Heart left ventricle (tissue), 16 donors: ENCODE data around the gene MT1HL1. TPM values are rescaled to one million over a fixed set of nuclear protein-coding genes. Genes with fewer than 3 reads are reported as not detected.
A peak's percentile ranks its signal among the peaks of the same experiment; 100 is the strongest.

Experiments
- ATAC-seq, 4 donors: fragments of 200-7000 bp; cut with Tn5 transposase; one replicate each; pipeline ENCODE4 v1.9.1; 2020 to 2022; ENCODE audit warnings: moderate library complexity in 4 of 4, mild to moderate bottlenecking in 3 of 4, moderate number of reproducible peaks in 1 of 4
- DNase-seq, 5 donors: peaks; one replicate each; pipeline ENCODE4 v3.0.0-alpha.2; 2020
- H3K27ac ChIP-seq, 12 donors: fragments of 200-600 bp; sonication (generic) in 4 of 12; one replicate each; pipeline versions ENCODE4 v1.5.0 to v1.8.0; 2016 to 2022; ENCODE audit warnings: mild to moderate bottlenecking in 2 of 12
- H3K27me3 ChIP-seq, 9 donors: fragments of 200-600 bp; sonication (generic) in 2 of 9; one replicate each; pipeline versions ENCODE4 v1.5.1 to v1.8.0; 2016 to 2022; ENCODE audit warnings: mild to moderate bottlenecking in 3 of 9
- H3K36me3 ChIP-seq, 9 donors: fragments of 200-600 bp; sonication (generic) in 2 of 9; one replicate each; pipeline versions ENCODE4 v1.5.0 to v1.8.0; 2018 to 2022; ENCODE audit warnings: mild to moderate bottlenecking in 2 of 9
- H3K4me1 ChIP-seq, 12 donors: fragments of 200-600 bp; sonication (generic) in 4 of 12; one replicate each; pipeline versions ENCODE4 v1.5.0 to v1.8.0; 2016 to 2022; ENCODE audit warnings: mild to moderate bottlenecking in 3 of 12
- H3K4me3 ChIP-seq, 12 donors: fragments of 200-600 bp; sonication (generic) in 4 of 12; one replicate each; pipeline versions ENCODE4 v1.5.0 to v1.8.0; 2017 to 2022; ENCODE audit warnings: mild to moderate bottlenecking in 9 of 12, moderate library complexity in 4 of 12
- H3K9me3 ChIP-seq, 12 donors: fragments of 200-600 bp; sonication (generic) in 4 of 12; one replicate each; pipeline versions ENCODE4 v1.5.0 to v1.8.0; 2016 to 2022; ENCODE audit warnings: mild to moderate bottlenecking in 1 of 12
- CTCF ChIP-seq, 12 donors: fragments of 200-600 bp; sonication (generic) in 4 of 12; IDR thresholded peaks; one replicate each; pipeline versions ENCODE4 v1.5.0 to v1.8.0; 2018 to 2022; ENCODE audit warnings: antibody characterized with exemption in 12 of 12, mild to moderate bottlenecking in 5 of 12
- POLR2A ChIP-seq, 2 donors: fragments of 450-650 bp; IDR thresholded peaks; one replicate each; pipeline ENCODE4 v1.6.1; 2017; ENCODE audit warnings: antibody characterized with exemption in 2 of 2, mild to moderate bottlenecking in 2 of 2, moderate library complexity in 2 of 2
- WGBS, 4 donors: extraction: QIAGEN DNeasy Blood & Tissue Kit in 2 of 4; methylation state at CpG; one replicate each; pipeline versions ENCODE4 v1.1.5 to v1.1.7; 2013 to 2018; 5-methylcytosine and 5-hydroxymethylcytosine counted together
- intact Hi-C, 10 donors: fragments of 100-400 bp; cut with DNase I; formaldehyde crosslinking; loops; one replicate each; pipeline versions ENCODE4 v1.11.1 to v1.14.2; 2022
- polyA plus RNA-seq, 2 donors: library from polyadenylated mRNA; stranded (reverse); fragments of 200-250 nt; gene quantifications; one replicate each; pipeline ENCODE4 v1.2.3, GENCODE V29; 2013
- total RNA-seq, 9 donors: library from RNA; depleted of rRNA in 2 of 9; stranded (reverse); fragments of >200 nt in 2 of 9; fragmentation: NEBNext Ultra II Directional in 3 of 9; extraction: Animal tissue kit (Norgen Biotek cat#: 25700) in 3 of 9; gene quantifications; one replicate each; pipeline versions ENCODE4 v1.1.0 to v1.2.4, GENCODE V29; 2016 to 2023
- donor health status: ischemic (EF 13 %, LVEDD 7.1; RV severe dilation, severe dysfunction).
- donor health status: healthy with polysubstance abuse.
- donor health status: DM: no; HTN: yes; CAD: no.
- donor health status: DM: no; HTN: no; CAD: no.
- donor health status: ischemic (EF 25% LVEDD 6.9; RV normal size, moderate dysfunction).
- donor health status: ischemic (EF 25% LVEDD 5.7; RV mildly dilated, moderate dysfunction).
- donor health status: healthy.
- donor health status: DM: yes; HTN: yes; CAD: no.
- donor health status: ischemic (EF 35%, LVEDD 5.7; RV mildly dilated, moderate dysfunction).
- donor health status: nonischemic (EF 11% LVEDD 7.7; RV severe dilation, severe dysfunction).
- donor health status: DM: yes; HTN: yes; CAD: no.
- donor health status: PGD.
- donor health status: ischemic (EF 29% LVEDD 5.4; RV normal size, mild dysfunction).
- donor health status: nonischemic (EF 23%, LVEDD 6.1; RV moderate dilation, normal function).

Gene MT1HL1
- total and polyA plus RNA-seq, 11 donors: not detected

GRCh38 chr1:237042526-237042891 lies 38.3 kb upstream of the MT1HL1 start:
- WGBS, 4 donors: 1 to 2% (median 1%) methylated on average over 18 to 41 of the region's 41 CpGs
- Histone ChIP-seq H3K27ac (peak overlapping the region; percentile 82 to 99 (median 96)), H3K9me3 (no peaks in the 10 kb centered on the region), H3K27me3 (peaks cover 0 to 54% (median 11%) of the 10 kb centered on the region in 9 donors), H3K4me3 (peak overlapping the region; percentile 54 to 85 (median 72)), H3K4me1 (peaks cover 0 to 8% (median 0%) of the 10 kb centered on the region in 12 donors), H3K36me3 (no peaks in the 10 kb centered on the region)
- intact Hi-C loops: loop anchor here in 5 of 10 donors (2.0 to 10.0 kb wide), 8 partner anchors 45 to 342 kb away; no protein-coding TSS in a partner anchor
- peak in 1 of 5 donors; percentile 66 for DNase-seq
- ATAC-seq: peak in 1 of 4 donors; percentile 5
- TF ChIP-seq POLR2A (IDR thresholded peaks at IDR 0.05) (no peak), CTCF (IDR thresholded peaks at IDR 0.05) (no peak)

DNA sequence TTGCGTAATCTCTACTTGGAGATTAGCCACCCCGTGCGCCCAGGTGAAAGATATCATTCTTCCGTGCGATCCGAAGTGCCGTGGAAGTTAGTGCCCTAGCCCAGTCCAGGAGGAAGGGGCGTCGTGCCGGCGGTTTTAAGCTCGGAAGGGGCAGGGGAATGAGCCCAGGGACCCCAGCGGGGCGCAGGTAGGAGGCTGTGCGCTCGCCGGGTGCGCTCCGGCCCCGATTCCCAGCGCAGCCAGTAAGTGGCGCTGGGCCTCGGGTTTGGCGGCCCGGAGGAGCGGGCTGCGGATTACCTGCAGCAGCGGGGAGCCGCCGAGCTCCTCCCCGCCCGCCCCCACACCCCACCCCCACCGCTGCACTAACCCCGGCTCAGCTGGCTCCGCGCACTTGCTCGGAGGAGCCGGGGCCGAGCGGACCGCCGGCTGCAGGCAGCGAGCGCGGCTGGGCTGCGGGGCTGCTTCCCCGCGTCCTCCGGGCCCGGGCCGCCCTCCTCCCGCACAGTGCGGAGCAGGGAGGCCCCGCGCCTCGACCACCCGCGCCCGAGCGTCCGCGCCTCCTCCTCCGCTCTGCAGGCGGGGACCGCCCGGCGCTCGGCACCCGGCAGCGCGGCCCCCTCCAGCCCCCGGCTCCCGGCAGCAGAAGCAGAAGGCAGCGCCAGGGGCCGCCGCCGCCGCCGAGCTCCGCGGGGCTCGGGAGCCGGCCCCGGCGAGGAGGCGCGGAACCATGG lies 37.7 kb upstream of the MT1HL1 start, which contains the start of gene RYR2:
Gene RYR2 (plus strand): TSS at position 390 of the 731 bp plus-strand sequence. CDS start 338 bp downstream, at position 728.
- Histone ChIP-seq H3K4me3 (peak within 1 kb of the TSS; percentile 54 to 85 (median 72)), H3K36me3 (no peaks in the 10 kb centered on the region), H3K27ac (peak within 1 kb of the TSS; percentile 82 to 99 (median 96)), H3K27me3 (peaks cover 0 to 54% (median 11%) of the 10 kb centered on the region in 9 donors), H3K9me3 (no peaks in the 10 kb centered on the region), H3K4me1 (peaks cover 0 to 8% (median 0%) of the 10 kb centered on the region in 12 donors)
- peak; percentile 29 to 73 (median 66) for ATAC-seq
- 1 to 5% (median 2%) methylated on average over 14 to 87 of the region's 87 CpGs for WGBS, 4 donors
- intact Hi-C loops: loop anchor here in 5 of 10 donors (2.0 to 10.0 kb wide), 8 partner anchors 45 to 343 kb away; no protein-coding TSS in a partner anchor
- TF ChIP-seq CTCF (IDR thresholded peaks at IDR 0.05): peak; percentile 27 to 70 (median 57)
- TF ChIP-seq POLR2A (IDR thresholded peaks at IDR 0.05): peak; percentile 69 to 80
- DNase-seq: peak; percentile 48 to 72 (median 70)

- no peaks in the 10 kb centered on the region for H3K36me3 ChIP-seq
- WGBS, 4 donors: 8 to 17% (median 9%) methylated on average over 7 of the region's 7 CpGs
- peaks cover 0 to 8% (median 0%) of the 10 kb centered on the region in 12 donors for H3K4me1 ChIP-seq
- peak overlapping the region; percentile 74 to 99 (median 96) for H3K27ac ChIP-seq
- H3K9me3 ChIP-seq: no peaks in the 10 kb centered on the region
- intact Hi-C loops: loop anchor here in 4 of 10 donors (5.0 to 10.0 kb wide), 6 partner anchors 44 to 343 kb away; no protein-coding TSS in a partner anchor
- peak overlapping the region; percentile 16 to 85 (median 72) for H3K4me3 ChIP-seq
- no peak for DNase-seq
- peak in 1 of 4 donors; percentile 29 for ATAC-seq
- H3K27me3 ChIP-seq: peaks cover 0 to 52% (median 11%) of the 10 kb centered on the region in 9 donors
- TF ChIP-seq POLR2A (IDR thresholded peaks at IDR 0.05) (no peak), CTCF (IDR thresholded peaks at IDR 0.05) (no peak)
Observed at GRCh38 chr1:237041461-237041794, 37.2 kb upstream of the MT1HL1 start.

GRCh38 chr1:237040823-237041222 lies 36.6 kb upstream of the MT1HL1 start:
- intact Hi-C loops: loop anchor here in 4 of 10 donors (5.0 to 10.0 kb wide), 6 partner anchors 44 to 344 kb away; no protein-coding TSS in a partner anchor
- H3K4me3 ChIP-seq: peak overlapping the region in 11 of 12 donors; percentile 54 to 85 (median 73)
- no peaks in the 10 kb centered on the region for H3K36me3 ChIP-seq
- peaks cover 0 to 8% (median 0%) of the 10 kb centered on the region in 12 donors for H3K4me1 ChIP-seq
- no peaks in the 10 kb centered on the region for H3K9me3 ChIP-seq
- no peak for TF ChIP-seq POLR2A (IDR thresholded peaks at IDR 0.05)
- TF ChIP-seq CTCF (IDR thresholded peaks at IDR 0.05): no peak
- peaks cover 0 to 45% (median 11%) of the 10 kb centered on the region in 9 donors for H3K27me3 ChIP-seq
- ATAC-seq (no peak), DNase-seq (no peak)
- 48 to 61% (median 58%) methylated on average over 10 of the region's 10 CpGs for WGBS, 4 donors
- H3K27ac ChIP-seq: peak overlapping the region; percentile 74 to 99 (median 96)
